Suprapubic skin (tissue), 3 donors: ENCODE results near the gene FCMR.

ENCODE experiments used
- CTCF ChIP-seq, 2 donors: fragments of 200-600 bp in 1 of 2; fragments of 450-650 bp in 1 of 2; sonication (generic) in 1 of 2; IDR thresholded peaks; one replicate each; pipeline ENCODE4 v1.5.1; 2016 to 2019; ENCODE audit warnings: antibody characterized with exemption in 2 of 2, mild to moderate bottlenecking in 1 of 2, moderate library complexity in 1 of 2
- EP300 ChIP-seq: sonication (generic); formaldehyde crosslinking; IDR thresholded peaks from one replicate; pipeline ENCODE4 v1.6.1; 2017; ENCODE audit warnings: antibody characterized with exemption

GRCh38 chr1:206944703-206945102, 23.0 kb upstream of the FCMR start:
- TF ChIP-seq CTCF (IDR thresholded peaks at IDR 0.05) (no peak), EP300 (no peak)
